Erythroblast (primary cell): Measurements from ENCODE around the gene VWA2.

ENCODE experiments used
- GATA1 ChIP-seq: IDR thresholded peaks from 2 replicates; pipeline ENCODE4 v1.6.1; 2011; ENCODE audit warnings: low read depth, mild to moderate bottlenecking, control low read depth, low read length, moderate library complexity
- POLR2A ChIP-seq: IDR thresholded peaks from 2 replicates; pipeline ENCODE4 v1.6.1; 2011; ENCODE audit warnings: mild to moderate bottlenecking, low read length

DNA sequence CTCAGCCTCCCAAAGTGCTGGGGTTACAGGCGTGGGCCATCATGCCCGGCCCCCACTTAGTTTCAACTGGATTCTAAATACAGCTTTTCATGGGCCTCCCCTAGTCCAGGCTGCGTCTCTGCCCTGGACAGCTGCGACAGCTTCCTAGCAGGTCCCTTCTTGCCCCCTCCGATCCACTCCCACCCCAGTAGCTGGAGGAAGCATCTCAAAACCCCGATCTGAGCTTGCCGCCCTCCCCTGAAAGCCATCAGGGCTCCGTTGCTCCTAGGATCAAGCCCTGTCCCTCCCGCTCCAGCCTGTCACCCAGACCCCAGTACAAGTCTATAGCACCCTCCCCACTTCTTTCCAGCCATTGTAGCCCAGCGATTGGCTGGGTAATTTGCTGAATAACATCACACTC, 64.5 kb downstream of the VWA2 start:
- no peak for TF ChIP-seq POLR2A
- TF ChIP-seq GATA1: no peak
